H9 (cell line): Measurements from ENCODE around the gene FNDC3B. TPM values are rescaled to one million over a fixed set of nuclear protein-coding genes. Genes with fewer than 3 reads are reported as not detected.

Experiments used
- DNase-seq: peaks from one replicate; pipeline ENCODE4 v3.0.0-alpha.2; 2017
- H2AFZ ChIP-seq: one replicate; pipeline ENCODE4 v1.6.1; 2013; ENCODE audit warnings: mild to moderate bottlenecking, low read length, control low read depth, moderate library complexity
- H2AK5ac ChIP-seq: 2 replicates; pipeline ENCODE4 v1.6.1; 2013; ENCODE audit warnings: low read length, control low read depth, mixed read lengths; ENCODE audit not compliant: insufficient read length
- H2BK120ac ChIP-seq: one replicate; pipeline ENCODE4 v1.6.1; 2013; ENCODE audit warnings: low read depth, mild to moderate bottlenecking, low read length, control low read depth, inconsistent platforms; ENCODE audit not compliant: poor library complexity, severe bottlenecking
- H2BK12ac ChIP-seq: 2 replicates; pipeline ENCODE4 v1.6.1; 2013; ENCODE audit warnings: low read length, control low read depth, mixed read lengths, low read depth; ENCODE audit not compliant: insufficient read length
- H2BK15ac ChIP-seq: 2 replicates; pipeline ENCODE4 v1.6.1; 2013; ENCODE audit warnings: low read depth, low read length, control low read depth
- H2BK20ac ChIP-seq: one replicate; pipeline ENCODE4 v1.6.1; 2013; ENCODE audit warnings: low read depth, mild to moderate bottlenecking, low read length, control low read depth, inconsistent platforms; ENCODE audit not compliant: poor library complexity, severe bottlenecking
- H2BK5ac ChIP-seq: 2 replicates; pipeline ENCODE4 v1.6.1; 2013; ENCODE audit warnings: low read length, control low read depth, mixed read lengths; ENCODE audit not compliant: insufficient read length
- H3K14ac ChIP-seq: 2 replicates; pipeline ENCODE4 v1.6.1; 2013; ENCODE audit warnings: low read length, control low read depth; ENCODE audit not compliant: insufficient read depth
- H3K18ac ChIP-seq: 2 replicates; pipeline ENCODE4 v1.6.1; 2013; ENCODE audit warnings: low read depth, mild to moderate bottlenecking, mixed read lengths, low read length, control low read depth; ENCODE audit not compliant: insufficient read length
- H3K23ac ChIP-seq: 2 replicates; pipeline ENCODE4 v1.6.1; 2013; ENCODE audit warnings: low read length, control low read depth, mixed read lengths, low read depth; ENCODE audit not compliant: insufficient read length
- H3K23me2 ChIP-seq: 2 replicates; pipeline ENCODE4 v1.6.1; 2013; ENCODE audit warnings: low read depth, mild to moderate bottlenecking, mixed read lengths, low read length, control low read depth; ENCODE audit not compliant: insufficient read length, poor library complexity, severe bottlenecking
- H3K27ac ChIP-seq: 2 replicates; pipeline ENCODE4 v1.5.1; 2013; ENCODE audit warnings: low read length, control low read depth, mixed read lengths, low read depth; ENCODE audit not compliant: insufficient read length
- H3K27me3 ChIP-seq: 2 replicates; pipeline ENCODE4 v1.6.1; 2013; ENCODE audit warnings: low read length, control low read depth, inconsistent platforms; ENCODE audit not compliant: insufficient read depth
- H3K4ac ChIP-seq: 2 replicates; pipeline ENCODE4 v1.6.1; 2013; ENCODE audit warnings: low read depth, mild to moderate bottlenecking, control low read depth, inconsistent platforms, low read length, moderate library complexity
- H3K4me1 ChIP-seq: 2 replicates; pipeline ENCODE4 v1.6.1; 2013; ENCODE audit warnings: low read length, control low read depth, inconsistent platforms; ENCODE audit not compliant: insufficient read depth
- H3K4me2 ChIP-seq: 2 replicates; pipeline ENCODE4 v1.6.1; 2013; ENCODE audit warnings: low read length, control low read depth, mixed read lengths; ENCODE audit not compliant: insufficient read length, insufficient read depth
- H3K56ac ChIP-seq: 2 replicates; pipeline ENCODE4 v1.6.1; 2013; ENCODE audit warnings: low read depth, mild to moderate bottlenecking, mixed read lengths, low read length, control low read depth; ENCODE audit not compliant: insufficient read length
- H3K79me1 ChIP-seq: 2 replicates; pipeline ENCODE4 v1.6.1; 2013; ENCODE audit warnings: low read depth, mild to moderate bottlenecking, moderate library complexity, low read length, control low read depth, inconsistent platforms; ENCODE audit not compliant: insufficient read depth, poor library complexity, severe bottlenecking
- H3K79me2 ChIP-seq: 2 replicates; pipeline ENCODE4 v1.6.1; 2013; ENCODE audit warnings: low read length, control low read depth, inconsistent platforms; ENCODE audit not compliant: insufficient read depth
- H3K9ac ChIP-seq: 2 replicates; pipeline ENCODE4 v1.6.1; 2013; ENCODE audit warnings: low read length, control low read depth, mixed read lengths; ENCODE audit not compliant: insufficient read length; ENCODE audit errors: extremely low read depth
- H3K9me3 ChIP-seq: one replicate; pipeline ENCODE4 v1.6.1; 2013; ENCODE audit warnings: low read depth, low read length, inconsistent platforms; ENCODE audit not compliant: control insufficient read depth
- H3T11ph ChIP-seq: one replicate; pipeline ENCODE4 v1.6.1; 2013; ENCODE audit warnings: mild to moderate bottlenecking, low read length, control low read depth, inconsistent platforms
- H4K20me1 ChIP-seq: one replicate; pipeline ENCODE4 v1.6.1; 2013; ENCODE audit not compliant: control insufficient read depth, insufficient read length, insufficient read depth
- H4K5ac ChIP-seq: 2 replicates; pipeline ENCODE4 v1.6.1; 2013; ENCODE audit warnings: low read depth, mild to moderate bottlenecking, mixed read lengths, low read length, control low read depth; ENCODE audit not compliant: insufficient read length
- H4K8ac ChIP-seq: replicated peaks from 2 replicates; pipeline ENCODE4 v1.6.1; 2013; ENCODE audit warnings: low read length, control low read depth, mixed read lengths, low read depth; ENCODE audit not compliant: insufficient read length
- H4K91ac ChIP-seq: 2 replicates; pipeline ENCODE4 v1.6.1; 2013; ENCODE audit warnings: low read depth, mild to moderate bottlenecking, moderate library complexity, mixed read lengths, low read length, control low read depth; ENCODE audit not compliant: insufficient read length
- H3K27ac Mint-ChIP-seq, 3 experiments: 2 replicates in 2 of 3; 3 replicates in 1 of 3; pipeline ENCODE4 v1.8.0; 2020 to 2021; ENCODE audit warnings: mixed read lengths in 3 of 3, mild to moderate bottlenecking in 1 of 3, moderate library complexity in 1 of 3
- H3K27me3 Mint-ChIP-seq: 2 replicates; pipeline ENCODE4 v1.8.0; 2021; ENCODE audit warnings: low read depth, mild to moderate bottlenecking, moderate library complexity, mixed read lengths
- H3K36me3 Mint-ChIP-seq, 3 experiments: 2 replicates in 2 of 3; 3 replicates in 1 of 3; pipeline ENCODE4 v1.8.0; 2020 to 2021; ENCODE audit warnings: low read depth in 3 of 3, mixed read lengths in 3 of 3; ENCODE audit not compliant: insufficient read depth in 1 of 3
- H3K4me1 Mint-ChIP-seq, 2 experiments: 2 replicates each; pipeline ENCODE4 v1.8.0; 2020; ENCODE audit warnings: mixed read lengths in 2 of 2
- H3K4me3 Mint-ChIP-seq, 2 experiments: 2 replicates in 1 of 2; 3 replicates in 1 of 2; pipeline ENCODE4 v1.8.0; 2020 to 2021; ENCODE audit warnings: mild to moderate bottlenecking in 2 of 2, mixed read lengths in 2 of 2, moderate library complexity in 1 of 2
- H3K9me3 Mint-ChIP-seq, 2 experiments: 2 replicates in 1 of 2; 3 replicates in 1 of 2; pipeline ENCODE4 v1.8.0; 2020; ENCODE audit warnings: mild to moderate bottlenecking in 2 of 2, mixed read lengths in 2 of 2, moderate library complexity in 1 of 2
- CTCF ChIP-seq: fragments of 200-600 bp; sonication (generic); conservative IDR thresholded peaks from 3 replicates; pipeline ENCODE4 v1.8.0; 2021; ENCODE audit warnings: antibody characterized with exemption, mild to moderate bottlenecking
- WGBS: extraction: QIAGEN DNeasy Blood & Tissue Kit; methylation state at CpG from one replicate; pipeline ENCODE4 v1.1.7; 2013; ENCODE audit warnings: missing lambda C conversion rate, low lambda C conversion rate, mixed read lengths; ENCODE audit not compliant: insufficient read length; ENCODE audit errors: extremely low coverage; 5-methylcytosine and 5-hydroxymethylcytosine counted together
- total RNA-seq: library from RNA; stranded (reverse); gene quantifications from 2 replicates; pipeline ENCODE4 v1.2.1, GENCODE V29; 2021

FNDC3B gene
- total RNA-seq, 1 experiment from 2014 or later = 43.8 TPM

DNA sequence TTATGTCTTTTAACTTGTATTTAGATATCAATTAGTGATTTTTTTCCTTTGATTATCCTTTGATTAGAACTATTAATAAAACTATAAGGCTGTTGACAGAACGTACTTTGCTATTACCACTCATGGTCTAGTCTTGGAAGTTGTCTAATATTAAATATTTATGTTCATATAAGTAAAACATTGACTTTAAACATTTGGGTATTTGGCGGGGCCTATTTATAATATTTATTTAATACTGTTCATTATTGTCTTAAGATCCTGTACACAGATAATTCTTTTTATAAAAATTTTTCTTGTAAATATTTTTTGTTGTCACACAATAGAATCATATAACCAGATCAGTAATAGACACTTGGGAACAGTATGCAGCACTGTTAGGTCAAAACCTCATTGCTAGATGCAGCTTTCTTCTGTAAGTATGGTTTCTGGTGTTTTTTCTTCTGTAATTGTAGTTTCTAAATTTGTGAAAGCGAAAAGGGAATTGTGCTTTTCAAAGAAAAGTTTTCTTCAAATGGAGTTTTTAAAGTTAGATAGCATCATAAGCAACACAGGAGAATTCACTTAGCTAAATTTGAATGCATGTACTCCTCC lies 93.4 kb downstream of the FNDC3B start:
- peaks cover 53 to 55% of the 10 kb centered on the region in 2 experiments for H3K4me1 Mint-ChIP-seq
- H2AK5ac ChIP-seq = no peak overlapping the region
- H3K27ac Mint-ChIP-seq = no peak overlapping the region
- H3K4me2 ChIP-seq = no peak overlapping the region
- H3K23ac ChIP-seq = no peak overlapping the region
- no peak overlapping the region for H3K27ac ChIP-seq
- H3K27me3 ChIP-seq = no peaks in the 10 kb centered on the region
- no peak for TF ChIP-seq CTCF
- no peaks in the 10 kb centered on the region for H3K9me3 Mint-ChIP-seq
- H4K20me1 ChIP-seq = no peaks in the 10 kb centered on the region
- peaks cover 8 to 31% (median 13%) of the 10 kb centered on the region in 3 experiments for H3K36me3 Mint-ChIP-seq
- H3T11ph ChIP-seq = no peak overlapping the region
- H2BK15ac ChIP-seq = no peak overlapping the region
- H4K8ac ChIP-seq = no peak overlapping the region
- no peak overlapping the region for H3K14ac ChIP-seq
- no CpG with 5 or more reads among the region's 3 CpGs for WGBS
- no peak overlapping the region for H3K56ac ChIP-seq
- H3K4me3 Mint-ChIP-seq = no peak overlapping the region
- no peak overlapping the region for H2BK120ac ChIP-seq
- H3K4ac ChIP-seq = no peak overlapping the region
- no peak overlapping the region for H4K5ac ChIP-seq
- no peak overlapping the region for H4K91ac ChIP-seq
- H3K79me2 ChIP-seq = peaks cover 6% of the 10 kb centered on the region; the same call in 1 of the 2 replicates
- no peak overlapping the region for H3K9ac ChIP-seq
- no peak overlapping the region for H2BK12ac ChIP-seq
- H3K9me3 ChIP-seq = no peaks in the 10 kb centered on the region
- H3K18ac ChIP-seq = no peak overlapping the region
- peaks cover 13% of the 10 kb centered on the region; the same call in 1 of the 2 replicates for H3K4me1 ChIP-seq
- DNase-seq = no peak
- H3K27me3 Mint-ChIP-seq = no peaks in the 10 kb centered on the region
- H2BK5ac ChIP-seq = no peak overlapping the region
- H2AFZ ChIP-seq = no peak overlapping the region
- H3K23me2 ChIP-seq = no peaks in the 10 kb centered on the region
- H2BK20ac ChIP-seq = no peak overlapping the region
- H3K79me1 ChIP-seq = no peaks in the 10 kb centered on the region
